Fibroblast of lung (primary cell): ENCODE data around the gene KRTAP26-1. TPM values are rescaled to one million over a fixed set of nuclear protein-coding genes. Genes with fewer than 3 reads are reported as not detected.
A peak's percentile ranks its signal among the peaks of the same experiment; 100 is the strongest.

Experiments used
- DNase-seq, 2 donors: peaks; one replicate each; pipeline versions ENCODE4 v3.0.0 to v3.0.0-alpha.2; 2010; ENCODE audit warnings: low read depth in 2 of 2
- H2AFZ ChIP-seq: 2 replicates; pipeline ENCODE4 v1.5.1; 2012; ENCODE audit warnings: low read length, control low read depth, inconsistent platforms
- H3K27ac ChIP-seq: 2 replicates; pipeline ENCODE4 v1.5.1; 2011; ENCODE audit warnings: low read length, control low read depth; ENCODE audit not compliant: insufficient read depth
- H3K27me3 ChIP-seq: 2 replicates; pipeline ENCODE4 v1.5.1; 2011; ENCODE audit warnings: mild to moderate bottlenecking, low read length; ENCODE audit not compliant: control insufficient read depth, insufficient read depth
- H3K36me3 ChIP-seq: 2 replicates; pipeline ENCODE4 v1.5.1; 2011; ENCODE audit warnings: low read length; ENCODE audit not compliant: control insufficient read depth, insufficient read depth
- H3K4me1 ChIP-seq: 2 replicates; pipeline ENCODE4 v1.5.1; 2011; ENCODE audit warnings: low read length; ENCODE audit not compliant: control insufficient read depth, insufficient read depth; ENCODE audit errors: extremely low read depth
- H3K4me2 ChIP-seq: 2 replicates; pipeline ENCODE4 v1.5.1; 2011; ENCODE audit warnings: low read length, control low read depth; ENCODE audit not compliant: insufficient read depth; ENCODE audit errors: extremely low read depth
- H3K4me3 ChIP-seq, 4 experiments: fragments of 200-600 bp in 1 of 4; sonication (generic) in 1 of 4; replicated peaks in 1 of 4; 2 replicates each; pipeline ENCODE4 v1.5.1; 2011 to 2016; ENCODE audit warnings: low read length in 4 of 4, low read depth in 3 of 4, mild to moderate bottlenecking in 3 of 4, control low read depth in 2 of 4, inconsistent platforms in 1 of 4, mixed read lengths in 1 of 4; ENCODE audit not compliant: insufficient read depth in 1 of 4; ENCODE audit errors: control extremely low read depth in 1 of 4
- H3K79me2 ChIP-seq: 2 replicates; pipeline ENCODE4 v1.5.1; 2012; ENCODE audit warnings: mild to moderate bottlenecking, low read length, inconsistent platforms; ENCODE audit not compliant: control insufficient read depth, insufficient read depth
- H3K9ac ChIP-seq: 2 replicates; pipeline ENCODE4 v1.5.1; 2011; ENCODE audit warnings: mild to moderate bottlenecking, low read length, control low read depth; ENCODE audit not compliant: insufficient read depth
- H3K9me3 ChIP-seq: 2 replicates; pipeline ENCODE4 v1.5.1; 2012; ENCODE audit warnings: low read depth, low read length; ENCODE audit not compliant: control insufficient read depth, insufficient read depth
- H4K20me1 ChIP-seq: 2 replicates; pipeline ENCODE4 v1.5.1; 2011; ENCODE audit warnings: low read length; ENCODE audit not compliant: control insufficient read depth, insufficient read depth; ENCODE audit errors: extremely low read depth
- CTCF ChIP-seq, 2 donors: IDR thresholded peaks in 1 of 2; conservative IDR thresholded peaks in 1 of 2; 1 replicate in 1 of 2; 2 replicates in 1 of 2; pipeline ENCODE4 v1.5.1; 2011 to 2012; ENCODE audit warnings: low read length in 2 of 2, control low read depth in 1 of 2, inconsistent platforms in 1 of 2, low read depth in 1 of 2, mild to moderate bottlenecking in 1 of 2
- EZH2 ChIP-seq: IDR thresholded peaks from 2 replicates; pipeline ENCODE4 v1.5.1; 2012; ENCODE audit warnings: low read length, control low read depth, mild to moderate bottlenecking; ENCODE audit errors: missing control alignments
- polyA plus RNA-seq, 2 donors: library from polyadenylated mRNA; depleted of rRNA in 1 of 2; stranded (reverse) in 1 of 2; unstranded in 1 of 2; fragments of >200 nt; gene quantifications; 2 replicates each; pipeline ENCODE4 v1.2.1, GENCODE V29; 2011 to 2012; ENCODE audit warnings: missing spikeins in 1 of 2
- total RNA-seq: library from RNA; depleted of rRNA; stranded (reverse); fragments of >200 nt; gene quantifications from 2 replicates; pipeline ENCODE4 v1.2.1, GENCODE V29; 2014

The KRTAP26-1 gene
- total and polyA plus RNA-seq, 2 donors (not counting 1 experiment from before 2014, with no cell fraction given): not detected

GRCh38 chr21:30345014-30345413, 24.9 kb upstream of the KRTAP26-1 start:
- Histone ChIP-seq H2AFZ (no peak overlapping the region), H3K36me3 (no peaks in the 10 kb centered on the region), H4K20me1 (no peaks in the 10 kb centered on the region), H3K9me3 (no peaks in the 10 kb centered on the region), H3K4me2 (no peak overlapping the region), H3K79me2 (no peaks in the 10 kb centered on the region), H3K9ac (no peak overlapping the region), H3K4me3 (no peak overlapping the region), H3K27ac (no peak overlapping the region), H3K4me1 (no peaks in the 10 kb centered on the region), H3K27me3 (no peaks in the 10 kb centered on the region)
- TF ChIP-seq EZH2 (no peak), CTCF (conservative IDR thresholded peaks at IDR 0.05 in 1 of 2, IDR thresholded peaks at IDR 0.05 in 1 of 2; ENCODE audit: low read depth in 1 of 2, low read length in 2 of 2) (no peak)
- no peak for DNase-seq

GRCh38 chr21:30340714-30341573, 20.8 kb upstream of the KRTAP26-1 start:
- peak; percentile 53 to 63 for TF ChIP-seq CTCF (conservative IDR thresholded peaks at IDR 0.05 in 1 of 2, IDR thresholded peaks at IDR 0.05 in 1 of 2; ENCODE audit: low read depth in 1 of 2, low read length in 2 of 2)
- no peak for TF ChIP-seq EZH2
- no peak overlapping the region for H2AFZ ChIP-seq
- no peak overlapping the region for H3K27ac ChIP-seq
- no peaks in the 10 kb centered on the region for H3K4me1 ChIP-seq
- DNase-seq: peak; percentile 1 to 5
- H3K9me3 ChIP-seq: no peaks in the 10 kb centered on the region
- no peaks in the 10 kb centered on the region for H4K20me1 ChIP-seq
- H3K27me3 ChIP-seq: no peaks in the 10 kb centered on the region
- H3K4me3 ChIP-seq: no peak overlapping the region
- H3K4me2 ChIP-seq: no peak overlapping the region
- no peak overlapping the region for H3K9ac ChIP-seq
- H3K36me3 ChIP-seq: no peaks in the 10 kb centered on the region
- no peaks in the 10 kb centered on the region for H3K79me2 ChIP-seq

GRCh38 chr21:30338717-30339116, 18.6 kb upstream of the KRTAP26-1 start:
- no peak overlapping the region for H3K4me2 ChIP-seq
- TF ChIP-seq EZH2: no peak
- no peak for TF ChIP-seq CTCF (conservative IDR thresholded peaks at IDR 0.05 in 1 of 2, IDR thresholded peaks at IDR 0.05 in 1 of 2; ENCODE audit: low read depth in 1 of 2, low read length in 2 of 2)
- no peaks in the 10 kb centered on the region for H3K36me3 ChIP-seq
- no peaks in the 10 kb centered on the region for H3K79me2 ChIP-seq
- no peak overlapping the region for H3K4me3 ChIP-seq
- no peak for DNase-seq
- no peaks in the 10 kb centered on the region for H3K4me1 ChIP-seq
- no peak overlapping the region for H3K9ac ChIP-seq
- no peak overlapping the region for H2AFZ ChIP-seq
- H3K27ac ChIP-seq: no peak overlapping the region
- no peaks in the 10 kb centered on the region for H4K20me1 ChIP-seq
- H3K27me3 ChIP-seq: no peaks in the 10 kb centered on the region
- H3K9me3 ChIP-seq: no peaks in the 10 kb centered on the region
